GM19372 (cell line): ENCODE measurements around the gene ERVW-1.
"Not testable (repeated sequence)": the region's sequence is repeated elsewhere in the genome, so short reads cannot be mapped to it uniquely, and the experiment has no call there.

Source experiments
- ATAC-seq: cut with Tn5 transposase; IDR thresholded peaks from one replicate; pipeline ENCODE4 v1.9.1; 2021; ENCODE audit warnings: mild to moderate bottlenecking, low read depth, moderate library complexity; ENCODE audit not compliant: unreplicated experiment

Gene ERVW-1

GRCh38 chr7:92475851-92476590 is 1.7 kb downstream of the ERVW-1 start:
- ATAC-seq = not testable (repeated sequence)

- ATAC-seq = not testable (repeated sequence)
These were observed 2.4 kb downstream of the ERVW-1 start for GRCh38 chr7:92475261-92475770.

- not testable (repeated sequence) for ATAC-seq
These were observed 3.8 kb downstream of the ERVW-1 start for GRCh38 chr7:92473989-92474388.

- ATAC-seq = not testable (repeated sequence)
These were observed 9.2 kb downstream of the ERVW-1 start for GRCh38 chr7:92468589-92468988.

- no peak for ATAC-seq
These were observed 11.1 kb downstream of the ERVW-1 start for GRCh38 chr7:92466682-92467081.

- no peak for ATAC-seq
These were observed 13.2 kb downstream of the ERVW-1 start for GRCh38 chr7:92464515-92464914.

GRCh38 chr7:92462560-92462959 is 15.2 kb downstream of the ERVW-1 start:
- no peak for ATAC-seq

- peak; percentile 64 for ATAC-seq
These were observed 16.4 kb downstream of the ERVW-1 start for GRCh38 chr7:92461027-92462003.

- ATAC-seq = no peak
These were observed 17.2 kb downstream of the ERVW-1 start for GRCh38 chr7:92460510-92460909.

GRCh38 chr7:92460109-92460508 is 17.6 kb downstream of the ERVW-1 start:
- no peak for ATAC-seq

GRCh38 chr7:92456236-92456635 is 21.5 kb downstream of the ERVW-1 start:
- ATAC-seq = no peak

- ATAC-seq = no peak
These were observed 26.1 kb downstream of the ERVW-1 start for GRCh38 chr7:92451645-92452044.

GRCh38 chr7:92448205-92448747 is 29.5 kb downstream of the ERVW-1 start:
- peak; percentile 44 for ATAC-seq

- peak; percentile 85 for ATAC-seq
These were observed 30.2 kb downstream of the ERVW-1 start, which contains the start of gene GATAD1 for GRCh38 chr7:92447345-92448204. Gene GATAD1, plus strand, starts transcription at chr7:92447482. Its CDS starts 248 bp downstream, at chr7:92447730.

GRCh38 chr7:92446869-92447344 is 30.8 kb downstream of the ERVW-1 start:
- ATAC-seq = no peak

GRCh38 chr7:92442720-92443119 is 35.0 kb downstream of the ERVW-1 start:
- ATAC-seq = not testable (repeated sequence)

GRCh38 chr7:92437956-92438491 is 39.7 kb downstream of the ERVW-1 start:
- no peak for ATAC-seq

GRCh38 chr7:92436612-92437445 is 40.9 kb downstream of the ERVW-1 start:
- ATAC-seq = no peak
